Natural killer cell (primary cell): ENCODE results near the gene EPHB4. TPM values are rescaled to one million over a fixed set of nuclear protein-coding genes. Genes with fewer than 3 reads are reported as not detected.

Source experiments
- ATAC-seq, 3 donors: fragments of 150-1000 bp in 2 of 3; fragments of 200-7000 bp in 1 of 3; cut with Tn5 transposase; 1 replicate in 1 of 3; 2 replicates in 2 of 3; pipeline ENCODE4 v1.10.0; 2021; ENCODE audit warnings: mild to moderate bottlenecking in 2 of 3, moderate library complexity in 2 of 3
- DNase-seq, 2 donors: peaks; one replicate each; pipeline versions ENCODE4 v3.0.0 to v3.0.0-alpha.2; 2013 to 2021; ENCODE audit warnings: mixed read lengths in 1 of 2
- H3K27ac ChIP-seq: one replicate; pipeline ENCODE4 v1.5.1; 2013; ENCODE audit warnings: mild to moderate bottlenecking, low read length
- H3K27me3 ChIP-seq: one replicate; pipeline ENCODE4 v1.6.1; 2013; ENCODE audit warnings: low read length; ENCODE audit not compliant: control insufficient read depth, insufficient read depth
- H3K36me3 ChIP-seq: one replicate; pipeline ENCODE4 v1.6.1; 2013; ENCODE audit warnings: low read length; ENCODE audit not compliant: control insufficient read depth, insufficient read depth
- H3K4me1 ChIP-seq: one replicate; pipeline ENCODE4 v1.6.1; 2013; ENCODE audit warnings: low read length; ENCODE audit not compliant: control insufficient read depth, insufficient read depth
- H3K4me3 ChIP-seq: one replicate; pipeline ENCODE4 v1.5.1; 2013; ENCODE audit warnings: low read length
- H3K9me3 ChIP-seq: one replicate; pipeline ENCODE4 v1.6.1; 2013; ENCODE audit warnings: low read length; ENCODE audit not compliant: control insufficient read depth, insufficient read depth
- H3K27ac Mint-ChIP-seq, 2 donors: one replicate each; pipeline ENCODE4 v1.8.0; 2022; ENCODE audit warnings: mild to moderate bottlenecking in 2 of 2, mixed read lengths in 2 of 2, moderate library complexity in 1 of 2
- H3K27me3 Mint-ChIP-seq, 2 donors: one replicate each; pipeline ENCODE4 v1.8.0; 2022; ENCODE audit warnings: low read depth in 2 of 2, mixed read lengths in 2 of 2
- H3K36me3 Mint-ChIP-seq: one replicate; pipeline ENCODE4 v1.8.0; 2022; ENCODE audit warnings: mixed read lengths
- H3K4me1 Mint-ChIP-seq, 2 donors: one replicate each; pipeline ENCODE4 v1.8.0; 2022; ENCODE audit warnings: mixed read lengths in 2 of 2
- H3K4me3 Mint-ChIP-seq: one replicate; pipeline ENCODE4 v1.8.0; 2022; ENCODE audit warnings: mild to moderate bottlenecking, moderate library complexity, mixed read lengths
- H3K9me3 Mint-ChIP-seq, 2 donors: one replicate each; pipeline ENCODE4 v1.8.0; 2022; ENCODE audit warnings: mixed read lengths in 2 of 2
- CTCF ChIP-seq: fragments of 200-600 bp; IDR thresholded peaks from one replicate; pipeline ENCODE4 v1.8.0; 2022; ENCODE audit warnings: antibody characterized with exemption
- whole genome bisulfite sequencing: methylation state at CpG from one replicate; pipeline ENCODE4 v1.1.7; 2013; ENCODE audit warnings: missing lambda C conversion rate; ENCODE audit not compliant: insufficient coverage; 5-methylcytosine and 5-hydroxymethylcytosine counted together
- intact Hi-C: fragments of 100-400 bp; cut with micrococcal nuclease; formaldehyde crosslinking; loops from one replicate; pipeline ENCODE4 v1.14.2; 2022
- total RNA-seq, 4 donors: library from RNA; stranded (reverse); fragments of 120-200 nt in 1 of 4; gene quantifications; one replicate each; pipeline versions ENCODE4 v1.2.3 to v1.2.4, GENCODE V29; 2013 to 2022

Gene EPHB4
- total RNA-seq, 3 donors from 2014 or later (not counting 1 experiment from before 2014, with no cell fraction given): 0.66 to 1.5 (median 0.88) TPM

GRCh38 chr7:100822236-100823139 lies 4.8 kb downstream of the EPHB4 start:
- no peak for ATAC-seq
- no peak for DNase-seq
- Histone ChIP-seq H3K27ac (no peak overlapping the region), H3K36me3 (no peaks in the 10 kb centered on the region), H3K4me1 (peaks cover 15% of the 10 kb centered on the region), H3K4me3 (no peak overlapping the region), H3K9me3 (no peaks in the 10 kb centered on the region), H3K27me3 (peaks cover 8% of the 10 kb centered on the region)
- H3K27ac Mint-ChIP-seq: no peak overlapping the region
- peaks cover 0 to 13% of the 10 kb centered on the region in 2 donors for H3K4me1 Mint-ChIP-seq
- H3K4me3 Mint-ChIP-seq: peak overlapping the region; percentile 9
- H3K27me3 Mint-ChIP-seq: peaks cover 16 to 36% of the 10 kb centered on the region in 2 donors
- intact Hi-C loops: no loop called here
- H3K36me3 Mint-ChIP-seq: no peaks in the 10 kb centered on the region
- TF ChIP-seq CTCF: no peak
- no peaks in the 10 kb centered on the region for H3K9me3 Mint-ChIP-seq
- 95% methylated on average over 42 of the region's 43 CpGs for WGBS

GRCh38 chr7:100819586-100819985 lies 7.7 kb downstream of the EPHB4 start:
- no peak overlapping the region for H3K4me3 Mint-ChIP-seq
- Histone ChIP-seq H3K4me3 (no peak overlapping the region), H3K36me3 (no peaks in the 10 kb centered on the region), H3K4me1 (no peaks in the 10 kb centered on the region), H3K27me3 (no peaks in the 10 kb centered on the region), H3K9me3 (no peaks in the 10 kb centered on the region), H3K27ac (no peak overlapping the region)
- no peak overlapping the region for H3K27ac Mint-ChIP-seq
- H3K27me3 Mint-ChIP-seq: peaks cover 0 to 15% of the 10 kb centered on the region in 2 donors
- DNase-seq (no peak), ATAC-seq (no peak)
- WGBS: 92% methylated on average over 23 of the region's 23 CpGs
- no peaks in the 10 kb centered on the region for H3K4me1 Mint-ChIP-seq
- H3K9me3 Mint-ChIP-seq: no peaks in the 10 kb centered on the region
- intact Hi-C loops: no loop called here
- no peak for TF ChIP-seq CTCF
- H3K36me3 Mint-ChIP-seq: no peaks in the 10 kb centered on the region

GRCh38 chr7:100818825-100819224 lies 8.5 kb downstream of the EPHB4 start:
- 82% methylated on average over 6 of the region's 6 CpGs for WGBS
- H3K4me3 ChIP-seq: no peak overlapping the region
- H3K4me3 Mint-ChIP-seq: no peak overlapping the region
- H3K4me1 Mint-ChIP-seq: no peaks in the 10 kb centered on the region
- H3K27me3 Mint-ChIP-seq: peaks cover 0 to 11% of the 10 kb centered on the region in 2 donors
- intact Hi-C loops: no loop called here
- no peak for TF ChIP-seq CTCF
- no peaks in the 10 kb centered on the region for H3K4me1 ChIP-seq
- no peak overlapping the region for H3K27ac ChIP-seq
- no peak for DNase-seq
- H3K27ac Mint-ChIP-seq: no peak overlapping the region
- ATAC-seq: no peak
- no peaks in the 10 kb centered on the region for H3K9me3 Mint-ChIP-seq
- no peaks in the 10 kb centered on the region for H3K36me3 Mint-ChIP-seq
- no peaks in the 10 kb centered on the region for H3K36me3 ChIP-seq
- H3K9me3 ChIP-seq: no peaks in the 10 kb centered on the region
- no peaks in the 10 kb centered on the region for H3K27me3 ChIP-seq
